GM15510 (cell line): Measurements from ENCODE around the gene FARSB.

ENCODE experiments used
- POLR2A ChIP-seq: IDR thresholded peaks from 3 replicates; pipeline ENCODE4 v1.6.1; 2011; ENCODE audit warnings: borderline replicate concordance; ENCODE audit not compliant: insufficient read length; ENCODE audit errors: extremely low read depth

The FARSB gene

GRCh38 chr2:222592176-222592575 is 63.7 kb downstream of the FARSB start:
- TF ChIP-seq POLR2A, result no peak

- no peak for TF ChIP-seq POLR2A
Observed at GRCh38 chr2:222591661-222592060, 64.2 kb downstream of the FARSB start.

DNA sequence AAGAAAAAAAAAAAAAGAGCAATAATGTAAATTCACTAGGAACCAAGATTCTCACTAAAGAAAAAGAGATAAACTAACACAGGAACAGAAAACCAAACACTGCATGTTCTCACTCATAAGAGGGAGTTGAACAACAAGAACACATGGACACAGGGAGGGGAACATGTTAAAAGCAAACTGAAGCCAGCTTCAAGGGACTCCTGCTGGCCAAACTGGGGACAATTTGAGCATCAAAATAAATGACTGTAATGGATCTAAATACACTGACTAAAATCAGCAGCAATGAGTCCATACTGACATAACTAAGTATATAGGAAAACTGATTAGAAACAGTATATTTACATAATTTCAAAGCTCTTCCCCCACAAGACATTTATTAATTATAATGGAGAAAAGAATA is 73.0 kb downstream of the FARSB start:
- TF ChIP-seq POLR2A, result no peak

GRCh38 chr2:222577341-222577740 is 78.6 kb downstream of the FARSB start:
- TF ChIP-seq POLR2A, result no peak

DNA sequence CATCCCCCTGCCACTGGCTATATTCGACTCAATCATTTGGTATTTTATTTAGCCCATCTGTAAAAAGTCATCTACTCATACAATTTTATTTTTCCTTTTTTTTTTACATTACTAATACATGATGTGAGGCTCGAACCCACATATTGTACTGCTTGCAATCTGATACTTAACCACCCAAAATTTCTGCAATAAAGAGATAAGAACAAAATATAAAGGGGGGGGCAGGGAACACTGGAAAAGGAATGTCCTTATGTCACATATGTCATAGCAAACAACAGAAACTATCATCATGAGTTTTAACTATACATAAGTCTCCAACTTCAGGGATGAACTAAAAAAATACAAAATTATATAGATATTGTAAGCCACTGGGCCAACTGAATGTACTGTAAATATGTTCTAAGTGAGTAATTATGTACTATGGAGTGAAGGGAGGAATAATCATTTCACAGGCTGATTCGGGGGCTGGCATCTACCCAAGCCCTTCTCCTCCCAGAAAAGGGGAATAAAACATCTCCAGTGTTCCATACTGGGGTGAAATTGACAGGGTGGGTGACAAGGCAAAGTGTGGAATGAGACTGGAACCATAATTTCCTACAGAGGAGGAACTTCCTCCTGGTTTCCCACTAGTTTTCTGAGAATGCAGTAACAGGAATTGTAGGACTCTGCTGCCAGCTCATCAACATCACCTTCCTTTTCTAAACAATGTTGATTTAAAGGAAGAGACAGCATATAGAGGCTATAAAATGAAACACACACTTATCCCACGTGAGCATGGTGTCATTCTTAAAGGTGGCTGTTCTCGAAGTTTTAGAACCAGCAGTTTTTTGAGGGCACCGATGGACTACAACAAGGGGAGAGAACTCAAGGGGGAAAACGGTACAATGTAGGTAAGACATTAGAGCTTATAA is 79.5 kb downstream of the FARSB start:
- no peak for TF ChIP-seq POLR2A

DNA sequence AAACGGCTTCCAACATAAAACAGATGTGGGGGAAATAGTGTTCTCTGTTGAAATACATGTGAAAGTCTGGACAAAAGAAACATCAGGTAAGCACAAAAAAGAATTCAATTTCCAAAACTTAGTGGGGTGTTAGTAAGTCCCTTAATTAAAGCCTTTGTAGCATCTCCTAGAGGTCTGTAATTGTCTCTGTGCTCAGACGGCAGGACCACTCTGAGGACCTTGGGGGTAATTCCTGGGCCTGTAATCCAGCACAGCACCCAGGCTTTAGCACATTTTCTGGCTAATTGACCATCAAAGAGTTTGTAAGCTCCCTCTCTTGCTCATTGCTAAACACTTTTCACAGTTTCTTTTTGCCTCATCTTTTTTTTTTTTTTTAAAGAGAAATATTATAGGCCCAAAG is 80.3 kb downstream of the FARSB start:
- no peak for TF ChIP-seq POLR2A

- TF ChIP-seq POLR2A, result no peak
Observed at GRCh38 chr2:222572751-222573174, 83.1 kb downstream of the FARSB start.

GRCh38 chr2:222572264-222572721 is 83.6 kb downstream of the FARSB start:
- no peak for TF ChIP-seq POLR2A

DNA sequence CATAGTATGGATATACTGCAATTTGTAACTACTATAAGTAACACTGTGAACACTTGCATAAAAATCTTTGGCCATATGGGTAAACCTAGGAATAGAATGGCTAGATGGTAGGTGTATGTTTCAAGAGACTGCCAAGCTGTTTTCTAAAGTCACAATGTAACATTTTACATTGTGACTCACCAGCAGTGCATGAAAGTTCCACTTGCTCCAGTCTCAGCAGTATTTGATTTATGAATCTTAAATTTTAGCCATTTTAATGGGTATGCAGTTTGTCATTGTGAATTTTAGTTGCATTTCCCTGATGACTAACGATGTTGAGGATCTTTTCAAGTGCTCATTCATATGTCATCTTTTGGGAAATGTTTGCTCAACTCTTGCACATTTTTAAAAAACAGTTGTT is 86.1 kb downstream of the FARSB start:
- no peak for TF ChIP-seq POLR2A

GRCh38 chr2:222568865-222569264 is 87.0 kb downstream of the FARSB start:
- no peak for TF ChIP-seq POLR2A

DNA sequence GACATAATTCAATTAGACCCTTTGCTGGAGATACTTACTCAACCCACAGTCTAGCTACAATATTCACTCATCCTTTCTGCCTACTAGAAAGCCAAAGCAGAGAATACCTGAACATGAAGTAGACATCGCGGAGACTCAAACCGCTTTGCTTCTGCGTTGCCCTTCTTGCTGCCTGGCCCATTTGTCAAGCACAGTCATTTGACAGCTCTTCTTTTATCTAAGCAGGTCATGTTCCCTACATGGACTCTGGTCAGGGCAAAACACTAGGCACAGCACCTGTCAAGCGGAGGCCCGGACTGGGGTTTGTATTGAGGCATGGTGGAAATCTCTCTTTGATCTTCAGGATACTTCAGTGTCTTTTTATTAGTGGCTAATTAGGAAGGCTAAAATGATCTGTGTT is 89.7 kb downstream of the FARSB start:
- TF ChIP-seq POLR2A, result no peak

DNA sequence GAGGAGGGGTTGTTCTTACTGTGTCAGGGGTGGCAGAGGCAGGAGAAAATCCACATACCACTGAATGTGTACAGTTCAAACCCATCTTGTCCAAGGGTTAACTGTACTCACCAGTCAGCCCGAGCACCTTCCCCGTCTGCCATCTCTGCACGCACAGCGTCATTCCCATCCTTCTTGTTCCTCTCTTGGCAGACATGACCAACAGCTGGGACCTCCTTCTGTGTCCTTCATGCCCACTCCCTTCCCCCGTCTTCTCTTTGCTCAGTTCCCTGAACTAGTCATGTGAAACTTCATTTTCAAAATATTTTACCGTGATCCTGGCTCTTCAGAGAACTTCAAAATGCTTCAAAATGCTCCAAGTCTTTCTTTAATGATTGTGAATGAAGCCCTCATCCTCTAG is 92.0 kb downstream of the FARSB start:
- TF ChIP-seq POLR2A, result no peak

GRCh38 chr2:222563106-222563718 is 92.7 kb downstream of the FARSB start:
- no peak for TF ChIP-seq POLR2A

DNA sequence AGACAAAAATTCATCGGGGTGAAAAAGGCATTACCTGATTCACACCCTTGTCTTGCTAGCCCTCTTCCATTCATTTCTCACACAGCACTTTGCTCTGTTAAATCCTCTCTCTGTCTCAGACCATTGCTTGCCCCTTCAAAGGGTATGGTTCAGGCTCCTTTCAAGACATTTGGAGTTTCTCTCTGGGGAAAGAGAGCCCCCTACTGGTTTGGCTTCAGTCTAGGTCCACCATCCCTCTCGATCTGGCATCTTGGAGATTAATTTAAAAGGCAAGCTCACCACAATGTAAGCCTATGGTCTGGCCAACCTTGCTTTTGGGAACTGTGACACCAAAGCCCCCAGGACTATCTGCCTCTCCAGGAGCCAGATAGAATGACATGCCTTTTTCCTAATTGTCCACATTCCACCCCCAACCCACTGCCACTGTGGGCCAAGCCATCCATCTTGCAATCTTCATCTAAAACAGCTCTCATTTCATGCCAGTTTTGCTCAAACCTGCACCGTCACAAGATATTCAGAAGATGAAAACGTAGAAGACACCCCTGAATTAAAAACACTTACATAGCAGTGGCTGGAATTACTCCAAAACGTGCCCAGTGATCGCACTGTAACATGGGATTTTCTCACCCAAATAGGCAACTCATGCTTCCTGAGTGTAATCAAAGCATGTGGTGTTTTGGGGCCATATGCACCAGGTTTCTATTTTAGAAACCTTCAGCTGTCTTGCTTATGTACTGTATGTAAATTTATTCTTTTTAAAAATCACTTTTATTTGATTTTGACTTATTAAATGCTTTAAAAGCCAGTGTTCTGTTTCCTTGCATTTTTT is 93.9 kb downstream of the FARSB start:
- TF ChIP-seq POLR2A, result no peak

DNA sequence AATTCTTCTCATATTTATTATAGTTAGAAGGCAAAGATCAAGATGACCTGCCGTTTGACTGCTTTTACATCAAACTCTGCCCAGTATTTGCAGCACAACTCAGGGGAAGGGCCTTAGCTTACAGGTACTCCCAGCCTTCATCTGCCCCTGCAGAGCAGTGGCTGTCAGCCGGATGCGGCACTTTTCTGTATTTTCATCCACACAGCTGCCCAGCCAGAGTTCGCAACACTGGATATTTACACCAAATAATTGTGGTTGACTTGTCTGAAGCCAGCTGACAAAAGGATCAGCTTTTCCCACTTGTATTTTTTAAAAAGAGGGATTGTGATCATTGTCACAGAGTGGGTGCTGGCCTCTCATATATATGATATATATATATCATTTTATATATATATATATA is 94.7 kb downstream of the FARSB start:
- no peak for TF ChIP-seq POLR2A
